Retinal pigment epithelial cell (primary cell): ENCODE results near the gene ACP4.
"Not testable (repeated sequence)": the region's sequence is repeated elsewhere in the genome, so short reads cannot be mapped to it uniquely, and the experiment has no call there.

ENCODE experiments used
- DNase-seq: peaks from one replicate; pipeline ENCODE4 v3.0.0-alpha.2; 2010; ENCODE audit warnings: low read depth
- H3K4me3 ChIP-seq: 2 replicates; pipeline ENCODE4 v1.5.1; 2011; ENCODE audit warnings: mild to moderate bottlenecking, low read length, control low read depth, moderate library complexity
- TF ChIP-seq, protein P1 (sequence below): conservative IDR thresholded peaks from 2 replicates; pipeline ENCODE4 v1.5.1; 2011; ENCODE audit warnings: low read depth, low read length, control low read depth, inconsistent platforms

The ACP4 gene

DNA sequence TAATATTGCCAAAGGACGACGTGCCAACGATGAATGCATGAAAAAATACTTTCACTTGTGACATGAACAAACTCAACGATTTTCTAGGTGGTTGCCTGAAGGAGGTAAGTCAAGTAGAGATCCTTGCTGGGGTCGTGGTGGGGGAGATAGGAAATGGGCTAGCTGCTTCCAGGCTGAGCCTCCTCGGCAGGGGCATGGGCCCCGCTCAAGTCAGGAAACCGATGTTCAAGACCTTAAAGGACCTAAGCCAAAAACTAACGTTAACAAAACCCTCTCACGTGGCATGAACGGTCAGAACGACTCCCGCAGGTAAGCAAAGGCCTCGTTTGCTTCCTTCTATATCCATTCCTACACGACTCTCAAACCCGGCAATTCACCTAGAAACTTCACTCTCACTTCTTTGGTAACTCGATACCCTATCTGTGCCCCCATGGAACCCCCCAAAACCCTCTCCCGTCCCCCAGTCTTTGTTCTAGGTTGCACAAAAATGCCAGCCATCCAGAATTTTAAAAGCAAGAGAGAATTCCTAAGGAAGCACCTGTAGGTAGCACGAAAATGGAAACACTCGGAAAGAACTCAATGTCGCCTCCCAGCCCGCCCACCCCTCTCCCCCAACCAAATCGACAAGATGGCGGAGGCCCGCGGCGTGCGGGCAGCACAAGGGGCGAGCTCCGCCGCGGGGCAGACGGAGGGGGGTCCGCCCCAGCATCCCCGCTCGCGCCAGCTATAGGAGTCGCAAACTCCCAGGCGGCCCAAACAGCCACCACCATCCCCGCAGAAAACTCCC, 13.6 kb downstream of the ACP4 start:
- H3K4me3 ChIP-seq, result peak overlapping the region; percentile 99
- TF ChIP-seq, protein P1, sequence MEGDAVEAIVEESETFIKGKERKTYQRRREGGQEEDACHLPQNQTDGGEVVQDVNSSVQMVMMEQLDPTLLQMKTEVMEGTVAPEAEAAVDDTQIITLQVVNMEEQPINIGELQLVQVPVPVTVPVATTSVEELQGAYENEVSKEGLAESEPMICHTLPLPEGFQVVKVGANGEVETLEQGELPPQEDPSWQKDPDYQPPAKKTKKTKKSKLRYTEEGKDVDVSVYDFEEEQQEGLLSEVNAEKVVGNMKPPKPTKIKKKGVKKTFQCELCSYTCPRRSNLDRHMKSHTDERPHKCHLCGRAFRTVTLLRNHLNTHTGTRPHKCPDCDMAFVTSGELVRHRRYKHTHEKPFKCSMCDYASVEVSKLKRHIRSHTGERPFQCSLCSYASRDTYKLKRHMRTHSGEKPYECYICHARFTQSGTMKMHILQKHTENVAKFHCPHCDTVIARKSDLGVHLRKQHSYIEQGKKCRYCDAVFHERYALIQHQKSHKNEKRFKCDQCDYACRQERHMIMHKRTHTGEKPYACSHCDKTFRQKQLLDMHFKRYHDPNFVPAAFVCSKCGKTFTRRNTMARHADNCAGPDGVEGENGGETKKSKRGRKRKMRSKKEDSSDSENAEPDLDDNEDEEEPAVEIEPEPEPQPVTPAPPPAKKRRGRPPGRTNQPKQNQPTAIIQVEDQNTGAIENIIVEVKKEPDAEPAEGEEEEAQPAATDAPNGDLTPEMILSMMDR, result no peak
- DNase-seq, result no peak

DNA sequence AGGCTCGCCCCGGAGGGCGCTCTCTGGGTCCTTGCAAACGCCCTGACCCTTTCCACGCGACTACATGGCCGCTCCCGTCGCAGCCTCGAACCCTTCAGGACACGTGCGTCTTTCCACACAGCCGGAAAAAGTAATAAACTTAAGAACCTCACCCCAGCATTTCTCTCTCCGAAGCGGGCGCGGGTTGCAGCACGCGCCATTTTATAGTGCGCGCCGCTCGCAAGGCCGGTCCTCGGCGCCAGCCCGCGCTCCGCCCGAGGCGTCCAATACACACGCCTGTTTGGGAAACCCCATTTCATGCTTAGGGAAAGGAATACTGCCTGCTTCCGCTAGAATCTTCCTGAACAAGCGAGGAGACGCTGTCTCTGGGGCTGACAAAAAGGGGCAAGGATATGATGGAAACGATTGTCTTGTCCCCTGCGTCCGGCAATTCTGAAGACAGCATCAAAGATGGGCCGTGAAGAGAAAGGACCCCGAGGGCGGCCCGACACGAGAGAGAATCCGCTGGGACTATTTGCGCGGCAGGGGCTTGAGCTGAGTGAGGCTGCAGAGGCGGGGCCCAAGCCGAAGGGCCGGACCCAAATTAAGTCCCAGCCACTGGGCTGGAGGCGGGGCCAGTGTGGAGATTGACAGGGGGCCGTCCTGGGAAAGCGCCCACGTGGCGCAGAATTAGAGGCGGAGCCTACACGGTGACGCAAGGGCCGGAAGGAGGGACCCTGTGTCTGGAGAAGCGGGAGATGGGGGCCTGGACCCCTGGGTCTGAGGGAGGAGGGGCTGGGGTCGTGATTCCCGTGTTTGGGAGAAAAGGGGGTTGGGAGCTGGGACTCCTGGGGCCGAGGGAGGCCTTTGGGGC, 14.4 kb downstream of the ACP4 start:
- TF ChIP-seq, protein P1, result no peak

GRCh38 chr19:50808856-50809255, 18.6 kb downstream of the ACP4 start:
- no peak overlapping the region for H3K4me3 ChIP-seq
- TF ChIP-seq, protein P1, result no peak

More for the DNA sequence above, 14.4 kb downstream of the ACP4 start:
- peak; percentile 96 for DNase-seq
- peak overlapping the region; percentile 99 for H3K4me3 ChIP-seq

DNA sequence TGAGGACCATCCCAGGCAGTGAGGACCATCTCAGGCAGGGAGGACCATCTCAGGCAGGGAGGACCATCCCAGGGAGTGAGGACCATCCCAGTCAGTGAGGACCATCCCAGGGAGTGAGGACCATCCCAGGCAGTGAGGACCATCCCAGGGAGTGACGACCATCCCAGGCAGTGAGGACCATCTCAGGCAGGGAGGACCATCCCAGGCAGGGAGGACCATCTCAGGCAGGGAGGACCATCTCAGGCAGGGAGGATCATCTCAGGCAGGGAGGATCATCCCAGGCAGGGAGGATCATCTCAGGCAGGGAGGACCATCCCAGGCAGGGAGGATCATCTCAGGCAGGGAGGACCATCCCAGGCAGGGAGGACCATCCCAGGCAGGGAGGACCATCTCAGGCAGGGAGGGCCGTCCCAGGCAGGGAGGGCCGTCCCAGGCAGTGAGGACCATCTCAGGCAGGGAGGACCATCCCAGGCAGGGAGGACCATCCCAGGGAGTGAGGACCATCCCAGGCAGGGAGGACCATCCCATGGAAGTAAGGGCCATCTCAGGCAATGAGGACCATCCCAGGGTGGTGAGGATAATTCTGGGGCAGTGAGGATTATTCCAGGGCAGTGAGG, 21.5 kb downstream of the ACP4 start:
- not testable (repeated sequence) for H3K4me3 ChIP-seq, DNase-seq

More at GRCh38 chr19:50808856-50809255, 18.6 kb downstream of the ACP4 start:
- DNase-seq, result no peak

DNA sequence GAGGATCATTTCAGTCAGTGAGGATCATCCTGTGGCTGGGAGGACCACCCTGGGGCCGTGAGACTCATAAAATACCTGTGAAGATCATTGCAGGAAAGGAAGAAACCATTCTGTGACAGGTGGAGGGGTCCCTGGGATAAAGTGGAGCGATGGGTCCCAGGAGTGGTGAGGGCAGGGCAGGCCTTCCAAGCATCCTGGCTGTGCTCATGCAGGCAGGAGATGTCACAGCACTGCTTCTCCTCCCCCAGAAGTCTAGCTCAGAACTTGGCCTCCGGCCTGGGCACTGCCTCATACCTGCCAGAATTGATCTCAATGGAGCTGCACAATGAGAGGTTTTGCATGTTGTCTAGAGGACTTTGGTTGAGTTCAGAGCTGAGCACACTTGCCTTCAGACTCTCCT, 22.3 kb downstream of the ACP4 start:
- H3K4me3 ChIP-seq, result no peak overlapping the region
- TF ChIP-seq, protein P1, result no peak
- DNase-seq, result no peak

DNA sequence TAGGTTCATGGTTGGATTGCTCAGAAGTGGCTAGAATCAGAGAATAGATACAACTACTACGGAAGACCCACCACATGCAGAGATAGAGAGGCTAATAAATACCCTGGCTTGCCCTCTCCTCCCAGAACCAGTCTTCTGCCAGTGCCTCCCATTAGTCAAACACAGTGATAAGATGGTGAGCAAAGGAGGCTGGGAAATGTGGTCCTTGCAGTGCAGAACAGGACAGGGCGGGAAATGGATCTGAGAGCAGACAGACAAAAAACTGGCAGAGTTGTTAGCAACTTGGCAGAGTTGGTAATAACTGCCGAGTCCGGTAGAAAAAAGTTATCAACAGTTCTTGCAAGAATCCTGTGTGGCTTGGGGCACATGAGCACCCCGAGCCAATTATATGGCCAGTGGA, 24.7 kb downstream of the ACP4 start:
- DNase-seq, result no peak
- no peak overlapping the region for H3K4me3 ChIP-seq
- TF ChIP-seq, protein P1, result no peak

DNA sequence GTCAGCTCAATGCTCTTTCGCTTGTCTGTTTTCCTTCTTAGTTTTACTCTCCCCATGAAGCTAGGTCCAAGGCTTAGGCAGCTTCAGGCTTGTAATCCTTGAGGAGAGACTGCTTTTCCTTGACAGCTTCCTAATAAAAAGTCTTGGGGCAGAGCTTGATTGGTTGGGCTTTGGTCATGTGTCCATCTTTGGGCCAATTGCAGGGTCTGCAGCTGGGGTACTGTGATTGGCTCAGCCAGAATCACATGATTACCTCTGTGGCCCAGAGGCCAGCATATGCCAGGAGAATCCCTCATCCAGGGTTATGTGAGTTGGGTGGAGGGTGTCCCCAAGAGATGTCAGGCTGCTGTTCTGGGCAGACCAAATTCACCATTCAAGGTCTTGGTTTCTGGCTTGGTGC, 25.2 kb downstream of the ACP4 start:
- no peak for DNase-seq
- TF ChIP-seq, protein P1, result no peak
- H3K4me3 ChIP-seq, result no peak overlapping the region
